Activated CD8-positive, alpha-beta memory T cell treated with anti-CD3 and anti-CD28 coated beads for 36 hours (primary cell): ENCODE data around the gene ANKS3. TPM values are rescaled to one million over a fixed set of nuclear protein-coding genes. Genes with fewer than 3 reads are reported as not detected.
"Not testable (repeated sequence)": the region's sequence is repeated elsewhere in the genome, so short reads cannot be mapped to it uniquely, and the experiment has no call there.

Experiments used
- CTCF ChIA-PET: fragments of 350-600 bp; sonication (Branson Sonifier 250); formaldehyde crosslinking; loops from one replicate; lab custom pipeline; 2021; ENCODE audit warnings: antibody characterized with exemption; lab: Charles Lee
- POLR2A ChIA-PET: fragments of 350-600 bp; sonication (Branson Sonifier 250); formaldehyde crosslinking; loops from one replicate; lab custom pipeline; 2021; ENCODE audit warnings: antibody characterized with exemption; lab: Charles Lee
- total RNA-seq, 2 experiments: library from RNA; stranded (reverse); gene quantifications; one replicate each; pipeline ENCODE4 v1.2.3, GENCODE V29; 2021

The ANKS3 gene
- total RNA-seq, 2 experiments from 2014 or later: 16.3 to 17.3 TPM

GRCh38 chr16:4650443-4651074 lies 83.5 kb downstream of the ANKS3 start:
- CTCF ChIA-PET: interaction anchor here (0.7 to 1.7 kb wide), 10 partner anchors 10 to 118 kb away, joined by 3 to 4 read pairs (median 3); no protein-coding TSS in a partner anchor
- POLR2A ChIA-PET: not testable (repeated sequence)

- CTCF ChIA-PET: interaction anchor here (0.7 to 1.7 kb wide), 11 partner anchors 11 to 118 kb away, joined by 3 to 5 read pairs (median 3); no protein-coding TSS in a partner anchor
- POLR2A ChIA-PET: interaction anchor here (0.6 kb wide), 1 partner anchor 7 kb away, joined by 4 read pairs; no protein-coding TSS in a partner anchor
Observed at GRCh38 chr16:4649744-4650442, 84.2 kb downstream of the ANKS3 start.

GRCh38 chr16:4648917-4649316 lies 85.2 kb downstream of the ANKS3 start:
- POLR2A ChIA-PET: no interaction called here

GRCh38 chr16:4647644-4647980 lies 86.5 kb downstream of the ANKS3 start:
- CTCF ChIA-PET: no interaction called here
- POLR2A ChIA-PET: no interaction called here

More at GRCh38 chr16:4648917-4649316, 85.2 kb downstream of the ANKS3 start:
- CTCF ChIA-PET: no interaction called here

- ChIA-PET CTCF (interaction anchor here (1.0 kb wide), 1 partner anchor 23 kb away, joined by 3 read pairs; the partner anchor contains the start of gene MGRN1), POLR2A (no interaction called here)
Observed at GRCh38 chr16:4646773-4647643, 87.1 kb downstream of the ANKS3 start.

Other genes with a start within 250 kb of the ANKS3 start
- gene CDIP1, start 195.5 kb downstream of the ANKS3 start, total RNA-seq: 10 to 100 TPM; 38.7 to 39.3 TPM
- gene C16orf96, start 177.9 kb downstream of the ANKS3 start, total RNA-seq: under 1 TPM; 0.08 to 0.11 TPM
- 10 to 100 TPM; 19.5 to 21.0 TPM for gene UBALD1, start 119.4 kb downstream of the ANKS3 start, total RNA-seq
- gene MGRN1, start 109.4 kb downstream of the ANKS3 start, total RNA-seq: 10 to 100 TPM; 61.9 to 64.2 TPM
- 10 to 100 TPM; 34.0 to 34.4 TPM for gene NUDT16L1, start 40.7 kb downstream of the ANKS3 start, total RNA-seq
- gene DNAAF8, start 266 bp upstream of the ANKS3 start, total RNA-seq: under 1 TPM; 0.25 to 0.32 TPM
- gene ZNF500, start 32.9 kb upstream of the ANKS3 start, total RNA-seq: 10 to 100 TPM in 1 of 2 experiments, 1 to 10 TPM in 1; 10.0 to 12.0 TPM
- not detected for gene SEPTIN12, start 54.1 kb upstream of the ANKS3 start, total RNA-seq
- gene SMIM22, start 61.1 kb upstream of the ANKS3 start, total RNA-seq: not detected
- gene ROGDI, start 68.4 kb upstream of the ANKS3 start, total RNA-seq: 1 to 10 TPM; 4.8 to 5.4 TPM
- 100 to 1,000 TPM; 101 to 105 TPM for gene GLYR1, start 113.0 kb upstream of the ANKS3 start, total RNA-seq
- gene UBN1, start 113.2 kb upstream of the ANKS3 start, total RNA-seq: 10 to 100 TPM; 36.7 to 38.9 TPM
- not detected for gene PPL, start 202.9 kb upstream of the ANKS3 start, total RNA-seq
- gene SEC14L5, start 224.1 kb upstream of the ANKS3 start, total RNA-seq: not detected